Ascending aorta (tissue), 2 donors: ENCODE data around the gene CNOT2. TPM values are rescaled to one million over a fixed set of nuclear protein-coding genes. Genes with fewer than 3 reads are reported as not detected.

Experiments used
- DNase-seq, 2 donors: peaks; one replicate each; pipeline ENCODE4 v3.0.0-alpha.2; 2019; ENCODE audit warnings: low spot score in 2 of 2
- H3K27ac ChIP-seq, 2 donors: fragments of 200-600 bp; sonication (generic); one replicate each; pipeline ENCODE4 v1.5.1; 2016 to 2017; ENCODE audit warnings: mild to moderate bottlenecking in 1 of 2
- H3K27me3 ChIP-seq: fragments of 200-600 bp; sonication (generic); one replicate; pipeline ENCODE4 v1.5.1; 2017
- H3K36me3 ChIP-seq, 2 donors: fragments of 200-600 bp; sonication (generic); one replicate each; pipeline ENCODE4 v1.5.1; 2016
- H3K4me1 ChIP-seq, 2 donors: fragments of 200-600 bp; sonication (generic); one replicate each; pipeline ENCODE4 v1.5.1; 2016 to 2017; ENCODE audit warnings: mild to moderate bottlenecking in 1 of 2
- H3K4me3 ChIP-seq, 2 donors: fragments of 200-600 bp; sonication (generic); one replicate each; pipeline ENCODE4 v1.5.1; 2016 to 2017; ENCODE audit warnings: mild to moderate bottlenecking in 1 of 2
- H3K9me3 ChIP-seq, 2 donors: fragments of 200-600 bp; sonication (generic); one replicate each; pipeline ENCODE4 v1.5.1; 2016
- intact Hi-C: fragments of 100-400 bp; cut with DNase I; formaldehyde crosslinking; loops from one replicate; pipeline ENCODE4 v1.15.1; 2023
- total RNA-seq: library from RNA; depleted of rRNA; stranded (reverse); fragments of >200 nt; gene quantifications from one replicate; pipeline ENCODE4 v1.1.0, GENCODE V29; 2016
- TF ChIP-seq, protein P1 (sequence below), 3 experiments: fragments of 200-600 bp in 2 of 3; fragments of 450-650 bp in 1 of 3; sonication (generic) in 2 of 3; IDR thresholded peaks; one replicate each; pipeline ENCODE4 v1.5.1; 2016 to 2019; ENCODE audit warnings: antibody characterized with exemption in 3 of 3, mild to moderate bottlenecking in 1 of 3, moderate library complexity in 1 of 3

Gene CNOT2
- total RNA-seq, 1 donor from 2014 or later = 71.7 TPM

DNA sequence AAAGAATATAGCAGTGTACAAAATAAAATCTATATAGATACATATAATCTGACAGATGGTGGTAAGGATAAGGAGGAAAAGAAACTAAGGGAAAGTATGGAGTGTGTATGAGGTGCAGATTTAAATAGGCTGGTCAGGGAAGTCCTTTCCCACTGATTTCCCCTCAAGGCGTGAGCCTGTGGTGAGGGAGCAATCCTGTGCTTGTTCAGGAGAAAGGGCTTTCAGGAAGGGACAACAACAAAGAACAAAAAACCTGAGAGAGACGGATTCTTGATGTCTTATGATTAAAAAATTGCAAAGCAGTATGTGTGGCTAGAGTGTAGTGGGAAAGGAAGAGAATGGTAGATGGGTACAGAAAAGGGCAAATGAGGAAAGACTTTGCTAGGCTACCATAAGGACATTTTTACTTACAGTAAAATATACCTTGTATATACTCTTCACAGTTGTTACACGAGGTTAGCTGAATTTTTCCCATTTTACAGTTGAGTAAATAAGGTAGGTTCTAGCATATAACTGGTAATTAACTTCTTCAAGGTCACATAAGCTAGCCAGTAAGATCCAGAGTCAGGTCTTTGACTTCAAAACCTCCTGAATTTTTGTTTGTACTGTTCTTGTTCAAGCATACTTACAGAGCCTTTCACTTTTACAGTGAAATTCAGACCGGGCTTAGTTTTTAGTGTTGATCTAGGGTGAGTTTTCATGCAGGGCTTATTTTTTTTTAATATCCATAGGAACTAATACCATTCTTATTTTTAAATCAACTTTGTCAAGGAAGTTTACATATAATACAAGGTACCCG is 15.6 kb downstream of the CNOT2 start:
- DNase-seq = no peak
- H3K27ac ChIP-seq = no peak overlapping the region
- no peaks in the 10 kb centered on the region for H3K9me3 ChIP-seq
- no peaks in the 10 kb centered on the region for H3K36me3 ChIP-seq
- H3K4me3 ChIP-seq = no peak overlapping the region
- TF ChIP-seq, protein P1, sequence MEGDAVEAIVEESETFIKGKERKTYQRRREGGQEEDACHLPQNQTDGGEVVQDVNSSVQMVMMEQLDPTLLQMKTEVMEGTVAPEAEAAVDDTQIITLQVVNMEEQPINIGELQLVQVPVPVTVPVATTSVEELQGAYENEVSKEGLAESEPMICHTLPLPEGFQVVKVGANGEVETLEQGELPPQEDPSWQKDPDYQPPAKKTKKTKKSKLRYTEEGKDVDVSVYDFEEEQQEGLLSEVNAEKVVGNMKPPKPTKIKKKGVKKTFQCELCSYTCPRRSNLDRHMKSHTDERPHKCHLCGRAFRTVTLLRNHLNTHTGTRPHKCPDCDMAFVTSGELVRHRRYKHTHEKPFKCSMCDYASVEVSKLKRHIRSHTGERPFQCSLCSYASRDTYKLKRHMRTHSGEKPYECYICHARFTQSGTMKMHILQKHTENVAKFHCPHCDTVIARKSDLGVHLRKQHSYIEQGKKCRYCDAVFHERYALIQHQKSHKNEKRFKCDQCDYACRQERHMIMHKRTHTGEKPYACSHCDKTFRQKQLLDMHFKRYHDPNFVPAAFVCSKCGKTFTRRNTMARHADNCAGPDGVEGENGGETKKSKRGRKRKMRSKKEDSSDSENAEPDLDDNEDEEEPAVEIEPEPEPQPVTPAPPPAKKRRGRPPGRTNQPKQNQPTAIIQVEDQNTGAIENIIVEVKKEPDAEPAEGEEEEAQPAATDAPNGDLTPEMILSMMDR (IDR thresholded peaks at IDR 0.05) = no peak
- intact Hi-C loops = no loop called here
- H3K4me1 ChIP-seq = peaks cover 0 to 22% of the 10 kb centered on the region in 2 donors
- H3K27me3 ChIP-seq = no peaks in the 10 kb centered on the region

DNA sequence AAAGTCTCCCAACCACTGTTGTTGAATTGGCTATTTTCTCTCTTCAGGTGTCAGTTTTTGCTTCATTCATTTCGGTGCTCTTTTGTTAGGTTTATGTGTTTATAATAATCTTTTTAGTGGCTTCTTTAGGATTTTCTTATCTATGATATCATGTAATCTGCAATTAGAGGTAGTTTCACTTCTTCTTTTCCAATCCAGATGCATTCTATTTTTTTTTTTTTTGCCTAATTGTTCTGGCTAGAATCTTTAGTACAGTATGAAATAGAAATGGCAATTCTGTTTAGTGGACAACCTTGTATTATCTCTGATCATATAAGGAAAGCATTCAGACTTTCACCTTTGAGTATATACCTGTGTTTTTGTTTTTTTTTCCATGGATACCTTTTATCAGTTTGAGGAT is 17.4 kb downstream of the CNOT2 start:
- H3K27me3 ChIP-seq = no peaks in the 10 kb centered on the region
- intact Hi-C loops = no loop called here
- H3K36me3 ChIP-seq = no peaks in the 10 kb centered on the region
- H3K27ac ChIP-seq = no peak overlapping the region
- H3K4me1 ChIP-seq = peaks cover 0 to 20% of the 10 kb centered on the region in 2 donors
- TF ChIP-seq, protein P1 (IDR thresholded peaks at IDR 0.05) = no peak
- no peak overlapping the region for H3K4me3 ChIP-seq
- no peak for DNase-seq
- H3K9me3 ChIP-seq = no peaks in the 10 kb centered on the region

DNA sequence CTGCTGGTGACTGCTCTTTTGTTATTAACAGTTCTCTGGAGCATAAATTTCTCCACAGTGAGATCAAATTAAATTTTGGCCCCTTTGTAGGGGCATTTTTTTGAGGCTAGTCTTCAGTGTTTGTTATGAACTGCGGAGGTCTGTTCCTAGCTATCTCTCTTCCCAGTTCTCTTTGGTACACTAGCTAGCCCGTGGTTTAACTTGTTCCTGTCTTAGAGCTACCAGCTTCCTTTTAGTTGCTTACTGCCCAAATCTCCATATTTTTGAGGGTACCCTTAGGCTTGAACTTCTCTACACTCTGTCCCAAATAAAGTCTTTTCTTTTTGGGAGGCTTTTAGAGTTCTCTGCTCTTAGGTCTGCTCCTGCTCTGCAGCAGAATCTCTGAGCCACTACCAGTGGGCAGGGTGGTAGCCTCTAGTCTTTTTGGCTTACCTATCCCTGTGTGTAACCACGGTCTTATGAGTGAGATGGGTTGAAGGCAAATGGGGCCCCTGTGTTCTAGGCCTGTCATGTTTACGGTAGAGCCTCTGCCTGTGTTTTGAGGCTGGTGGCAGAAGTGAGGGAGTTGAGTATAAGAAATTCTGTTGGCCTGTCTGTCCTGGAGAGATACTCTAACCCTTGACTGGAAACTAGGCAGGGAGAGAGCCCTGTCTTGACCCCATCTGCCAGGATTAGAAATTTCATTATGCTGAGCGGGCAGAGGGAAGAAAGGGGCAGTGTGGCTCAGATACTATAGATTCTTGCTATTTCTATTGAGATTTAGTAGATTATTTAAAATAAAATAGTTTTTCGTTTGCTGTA is 21.0 kb downstream of the CNOT2 start:
- H3K27ac ChIP-seq = no peak overlapping the region
- H3K4me3 ChIP-seq = no peak overlapping the region
- H3K27me3 ChIP-seq = no peaks in the 10 kb centered on the region
- DNase-seq = no peak
- intact Hi-C loops = no loop called here
- H3K4me1 ChIP-seq = no peaks in the 10 kb centered on the region
- H3K36me3 ChIP-seq = no peaks in the 10 kb centered on the region
- H3K9me3 ChIP-seq = no peaks in the 10 kb centered on the region
- TF ChIP-seq, protein P1 (IDR thresholded peaks at IDR 0.05) = no peak

DNA sequence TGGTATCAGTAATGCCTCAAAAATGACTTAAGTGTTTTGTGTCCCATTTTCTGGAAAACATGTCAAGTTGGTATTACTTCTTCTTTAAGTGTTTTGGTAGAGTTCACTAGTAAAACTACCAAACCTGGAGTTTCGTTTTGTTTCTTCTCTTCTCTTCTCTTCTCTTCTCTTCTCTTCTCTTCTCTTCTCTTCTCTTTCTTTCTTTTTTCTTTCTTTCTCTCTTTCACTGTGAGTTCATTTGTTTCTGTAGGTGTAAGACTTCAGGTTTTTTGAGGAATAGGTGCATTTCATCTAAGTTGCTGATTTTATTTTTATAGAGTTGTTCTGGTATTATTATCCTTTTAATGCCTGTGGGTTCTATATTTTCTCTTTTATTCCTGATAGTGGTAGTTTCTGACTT is 21.9 kb downstream of the CNOT2 start:
- Histone ChIP-seq H3K27me3 (no peaks in the 10 kb centered on the region), H3K9me3 (no peaks in the 10 kb centered on the region), H3K27ac (no peak overlapping the region), H3K36me3 (no peaks in the 10 kb centered on the region), H3K4me1 (no peaks in the 10 kb centered on the region), H3K4me3 (no peak overlapping the region)
- DNase-seq = no peak
- intact Hi-C loops = no loop called here
- TF ChIP-seq, protein P1 (IDR thresholded peaks at IDR 0.05) = no peak

DNA sequence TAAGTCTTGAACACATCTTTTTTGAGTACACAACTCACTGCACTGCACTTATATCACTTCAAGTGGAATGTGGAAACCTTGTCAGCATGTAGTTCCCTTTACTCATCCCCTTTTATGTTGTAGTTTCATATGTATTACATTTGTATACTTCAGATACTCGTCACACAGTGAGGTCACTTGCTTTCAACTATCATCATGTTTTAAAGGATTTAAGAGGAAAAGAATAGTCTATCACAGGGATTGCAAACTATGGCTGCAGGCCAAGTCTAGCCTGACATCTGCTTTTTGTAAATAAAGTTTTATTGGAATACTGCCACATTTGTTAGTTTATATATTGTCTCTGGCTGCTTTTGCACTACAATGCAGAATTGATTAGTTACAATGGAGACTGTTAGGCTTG is 24.3 kb downstream of the CNOT2 start:
- no peaks in the 10 kb centered on the region for H3K9me3 ChIP-seq
- peaks cover 0 to 2% of the 10 kb centered on the region in 2 donors for H3K4me1 ChIP-seq
- intact Hi-C loops = no loop called here
- no peak overlapping the region for H3K27ac ChIP-seq
- H3K4me3 ChIP-seq = no peak overlapping the region
- H3K36me3 ChIP-seq = no peaks in the 10 kb centered on the region
- DNase-seq = no peak
- TF ChIP-seq, protein P1 (IDR thresholded peaks at IDR 0.05) = no peak
- no peaks in the 10 kb centered on the region for H3K27me3 ChIP-seq
